ENCODE results near the gene PLEKHA5. TPM values are rescaled to one million over a fixed set of nuclear protein-coding genes. Genes with fewer than 3 reads are reported as not detected.
"Not testable (repeated sequence)": the region's sequence is repeated elsewhere in the genome, so short reads cannot be mapped to it uniquely, and the experiment has no call there.

PLEKHA5 gene
- total RNA-seq, 1 experiment from 2014 or later: 15.7 TPM

GRCh38 chr12:19282133-19282699 is 152.7 kb downstream of the PLEKHA5 start:
- in situ Hi-C loops (cut with HindIII; ENCODE audit: low pct_unique_long_range_greater_than_20kb, low sequenced_read_pairs): no loop called here
- no peak for DNase-seq (ENCODE audit: low read depth)

GRCh38 chr12:19284658-19285057 is 155.1 kb downstream of the PLEKHA5 start:
- in situ Hi-C loops (cut with HindIII; ENCODE audit: low pct_unique_long_range_greater_than_20kb, low sequenced_read_pairs): no loop called here
- no peak for DNase-seq (ENCODE audit: low read depth)

- no peak for DNase-seq (ENCODE audit: low read depth)
- in situ Hi-C loops (cut with HindIII; ENCODE audit: low pct_unique_long_range_greater_than_20kb, low sequenced_read_pairs): no loop called here
Measured at GRCh38 chr12:19285793-19286448, 156.4 kb downstream of the PLEKHA5 start.

- in situ Hi-C loops (cut with HindIII; ENCODE audit: low pct_unique_long_range_greater_than_20kb, low sequenced_read_pairs): no loop called here
- no peak for DNase-seq (ENCODE audit: low read depth)
Measured at GRCh38 chr12:19287302-19287701, 157.8 kb downstream of the PLEKHA5 start.

GRCh38 chr12:19288161-19288560 is 158.6 kb downstream of the PLEKHA5 start:
- in situ Hi-C loops (cut with HindIII; ENCODE audit: low pct_unique_long_range_greater_than_20kb, low sequenced_read_pairs): no loop called here
- no peak for DNase-seq (ENCODE audit: low read depth)

GRCh38 chr12:19288603-19289244 is 159.2 kb downstream of the PLEKHA5 start:
- in situ Hi-C loops (cut with HindIII; ENCODE audit: low pct_unique_long_range_greater_than_20kb, low sequenced_read_pairs): no loop called here
- DNase-seq (ENCODE audit: low read depth): peak; percentile 48

GRCh38 chr12:19298836-19299605 is 169.5 kb downstream of the PLEKHA5 start:
- in situ Hi-C loops (cut with HindIII; ENCODE audit: low pct_unique_long_range_greater_than_20kb, low sequenced_read_pairs): no loop called here
- DNase-seq (ENCODE audit: low read depth): no peak

GRCh38 chr12:19299765-19300164 is 170.2 kb downstream of the PLEKHA5 start:
- DNase-seq (ENCODE audit: low read depth): no peak
- in situ Hi-C loops (cut with HindIII; ENCODE audit: low pct_unique_long_range_greater_than_20kb, low sequenced_read_pairs): no loop called here

GRCh38 chr12:19301223-19301622 is 171.7 kb downstream of the PLEKHA5 start:
- DNase-seq (ENCODE audit: low read depth): no peak
- in situ Hi-C loops (cut with HindIII; ENCODE audit: low pct_unique_long_range_greater_than_20kb, low sequenced_read_pairs): no loop called here

GRCh38 chr12:19301688-19302087 is 172.2 kb downstream of the PLEKHA5 start:
- DNase-seq (ENCODE audit: low read depth): no peak
- in situ Hi-C loops (cut with HindIII; ENCODE audit: low pct_unique_long_range_greater_than_20kb, low sequenced_read_pairs): no loop called here

- DNase-seq (ENCODE audit: low read depth): no peak
- in situ Hi-C loops (cut with HindIII; ENCODE audit: low pct_unique_long_range_greater_than_20kb, low sequenced_read_pairs): no loop called here
Measured at GRCh38 chr12:19302100-19302640, 172.6 kb downstream of the PLEKHA5 start.

- DNase-seq (ENCODE audit: low read depth): no peak
- in situ Hi-C loops (cut with HindIII; ENCODE audit: low pct_unique_long_range_greater_than_20kb, low sequenced_read_pairs): no loop called here
Measured at GRCh38 chr12:19303496-19303895, 174.0 kb downstream of the PLEKHA5 start.

- DNase-seq (ENCODE audit: low read depth): no peak
- in situ Hi-C loops (cut with HindIII; ENCODE audit: low pct_unique_long_range_greater_than_20kb, low sequenced_read_pairs): no loop called here
Measured at GRCh38 chr12:19304149-19304750, 174.7 kb downstream of the PLEKHA5 start.

GRCh38 chr12:19305621-19306020 is 176.1 kb downstream of the PLEKHA5 start:
- DNase-seq (ENCODE audit: low read depth); in situ Hi-C loops (cut with HindIII; ENCODE audit: low pct_unique_long_range_greater_than_20kb, low sequenced_read_pairs): not testable (repeated sequence)

GRCh38 chr12:19306366-19306765 is 176.8 kb downstream of the PLEKHA5 start:
- in situ Hi-C loops (cut with HindIII; ENCODE audit: low pct_unique_long_range_greater_than_20kb, low sequenced_read_pairs): no loop called here
- DNase-seq (ENCODE audit: low read depth): no peak

GRCh38 chr12:19307451-19307850 is 177.9 kb downstream of the PLEKHA5 start:
- in situ Hi-C loops (cut with HindIII; ENCODE audit: low pct_unique_long_range_greater_than_20kb, low sequenced_read_pairs): no loop called here
- DNase-seq (ENCODE audit: low read depth): no peak

GRCh38 chr12:19311165-19311564 is 181.6 kb downstream of the PLEKHA5 start:
- in situ Hi-C loops (cut with HindIII; ENCODE audit: low pct_unique_long_range_greater_than_20kb, low sequenced_read_pairs): no loop called here
- DNase-seq (ENCODE audit: low read depth): no peak

- no peak for DNase-seq (ENCODE audit: low read depth)
- in situ Hi-C loops (cut with HindIII; ENCODE audit: low pct_unique_long_range_greater_than_20kb, low sequenced_read_pairs): no loop called here
Measured at GRCh38 chr12:19312637-19313036, 183.1 kb downstream of the PLEKHA5 start.
